ENCODE data around the gene TFEC. TPM values are rescaled to one million over a fixed set of nuclear protein-coding genes. Genes with fewer than 3 reads are reported as not detected.

The TFEC gene
- polyA plus RNA-seq, 1 donor from 2014 or later: not detected

- Histone ChIP-seq H4K20me1 (ENCODE audit: insufficient read depth) (no peaks in the 10 kb centered on the region), H3K36me3 (ENCODE audit: insufficient read depth, low read length) (no peaks in the 10 kb centered on the region), H3K9ac (ENCODE audit: low read length) (no peak overlapping the region), H3K27me3 (ENCODE audit: insufficient read depth, low read depth, low read length) (no peaks in the 10 kb centered on the region), H3K4me2 (ENCODE audit: low read length) (no peak overlapping the region), H2AFZ (ENCODE audit: low read depth, low read length) (no peak overlapping the region), H3K9me3 (ENCODE audit: low read length) (no peaks in the 10 kb centered on the region), H3F3A (ENCODE audit: insufficient read depth, low read length, poor library complexity, severe bottlenecking) (no peaks in the 10 kb centered on the region), H3K79me2 (replicated peaks; ENCODE audit: insufficient read depth, low read length) (no peaks in the 10 kb centered on the region), H3K9me2 (ENCODE audit: insufficient read depth, low read length) (no peaks in the 10 kb centered on the region), H3K27ac (ENCODE audit: low read length) (no peak overlapping the region), H3K4me3 (ENCODE audit: low read length) (no peak overlapping the region)
- TF ChIP-seq MXI1 (conservative IDR thresholded peaks at IDR 0.05; ENCODE audit: poor library complexity, severe bottlenecking): no peak
- no peak for TF ChIP-seq POLR2AphosphoS5 (IDR thresholded peaks at IDR 0.05)
- no peak for TF ChIP-seq REST (IDR thresholded peaks at IDR 0.05; ENCODE audit: borderline replicate concordance)
- no peak for TF ChIP-seq RAD21 (conservative IDR thresholded peaks at IDR 0.05)
These were observed 106.2 kb downstream of the TFEC start for GRCh38 chr7:115924411-115924810.

DNA sequence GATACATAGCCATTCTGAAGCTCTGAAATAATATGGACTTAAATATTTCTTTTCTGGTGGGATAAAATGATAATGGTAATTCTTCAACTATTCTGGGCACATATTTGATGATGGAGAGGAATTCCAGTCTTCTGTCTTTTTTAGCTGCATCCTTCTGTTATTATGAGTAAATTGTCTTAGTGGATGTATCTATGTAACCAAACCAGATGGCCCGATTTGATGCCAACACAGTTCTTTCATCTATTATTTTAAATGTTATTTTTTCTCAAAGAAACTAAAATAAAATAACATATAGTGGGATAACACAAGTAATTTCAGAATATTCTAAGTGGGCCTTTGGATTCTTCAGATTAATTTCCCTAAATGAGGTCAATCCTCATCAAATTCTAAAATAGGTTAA lies 110.2 kb downstream of the TFEC start:
- Histone ChIP-seq H3K9me2 (ENCODE audit: insufficient read depth, low read length) (no peaks in the 10 kb centered on the region), H3K9ac (ENCODE audit: low read length) (no peak overlapping the region), H3K79me2 (replicated peaks; ENCODE audit: insufficient read depth, low read length) (no peaks in the 10 kb centered on the region), H2AFZ (ENCODE audit: low read depth, low read length) (no peak overlapping the region), H3K9me3 (ENCODE audit: low read length) (no peaks in the 10 kb centered on the region), H3K27ac (ENCODE audit: low read length) (no peak overlapping the region), H4K20me1 (ENCODE audit: insufficient read depth) (no peaks in the 10 kb centered on the region), H3K4me2 (ENCODE audit: low read length) (no peak overlapping the region), H3K4me3 (ENCODE audit: low read length) (no peak overlapping the region), H3K36me3 (ENCODE audit: insufficient read depth, low read length) (no peaks in the 10 kb centered on the region), H3F3A (ENCODE audit: insufficient read depth, low read length, poor library complexity, severe bottlenecking) (no peaks in the 10 kb centered on the region), H3K27me3 (ENCODE audit: insufficient read depth, low read depth, low read length) (no peaks in the 10 kb centered on the region)
- TF ChIP-seq, protein P1, sequence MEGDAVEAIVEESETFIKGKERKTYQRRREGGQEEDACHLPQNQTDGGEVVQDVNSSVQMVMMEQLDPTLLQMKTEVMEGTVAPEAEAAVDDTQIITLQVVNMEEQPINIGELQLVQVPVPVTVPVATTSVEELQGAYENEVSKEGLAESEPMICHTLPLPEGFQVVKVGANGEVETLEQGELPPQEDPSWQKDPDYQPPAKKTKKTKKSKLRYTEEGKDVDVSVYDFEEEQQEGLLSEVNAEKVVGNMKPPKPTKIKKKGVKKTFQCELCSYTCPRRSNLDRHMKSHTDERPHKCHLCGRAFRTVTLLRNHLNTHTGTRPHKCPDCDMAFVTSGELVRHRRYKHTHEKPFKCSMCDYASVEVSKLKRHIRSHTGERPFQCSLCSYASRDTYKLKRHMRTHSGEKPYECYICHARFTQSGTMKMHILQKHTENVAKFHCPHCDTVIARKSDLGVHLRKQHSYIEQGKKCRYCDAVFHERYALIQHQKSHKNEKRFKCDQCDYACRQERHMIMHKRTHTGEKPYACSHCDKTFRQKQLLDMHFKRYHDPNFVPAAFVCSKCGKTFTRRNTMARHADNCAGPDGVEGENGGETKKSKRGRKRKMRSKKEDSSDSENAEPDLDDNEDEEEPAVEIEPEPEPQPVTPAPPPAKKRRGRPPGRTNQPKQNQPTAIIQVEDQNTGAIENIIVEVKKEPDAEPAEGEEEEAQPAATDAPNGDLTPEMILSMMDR (IDR thresholded peaks at IDR 0.05; ENCODE audit: poor library complexity, severe bottlenecking): no peak
- no peak for TF ChIP-seq EZH2 (IDR thresholded peaks at IDR 0.05; ENCODE audit: borderline replicate concordance, insufficient read depth, low read length, poor library complexity, severe bottlenecking)
- no peak for TF ChIP-seq TAF1 (IDR thresholded peaks at IDR 0.05; ENCODE audit: low read depth)
- no peak for TF ChIP-seq RAD21 (conservative IDR thresholded peaks at IDR 0.05)
- no peak for TF ChIP-seq EP300 (conservative IDR thresholded peaks at IDR 0.05; ENCODE audit: poor library complexity, severe bottlenecking)
- no peak for TF ChIP-seq MXI1 (conservative IDR thresholded peaks at IDR 0.05; ENCODE audit: poor library complexity, severe bottlenecking)
- no peak for TF ChIP-seq SMC3 (conservative IDR thresholded peaks at IDR 0.05; ENCODE audit: poor library complexity)
- TF ChIP-seq REST (IDR thresholded peaks at IDR 0.05; ENCODE audit: borderline replicate concordance): no peak
- TF ChIP-seq POLR2AphosphoS5 (IDR thresholded peaks at IDR 0.05): no peak

All from neural cell (in vitro differentiated cells).